Muscle of back (tissue), 10 donors: ENCODE measurements around the gene AGTR1. TPM values are rescaled to one million over a fixed set of nuclear protein-coding genes. Genes with fewer than 3 reads are reported as not detected.

Experiments
- polyA plus RNA-seq, 10 donors: library from polyadenylated mRNA; unstranded; fragments of 120-200 nt; gene quantifications; one replicate each; pipeline ENCODE4 v1.2.1, GENCODE V29; 2013; ENCODE audit not compliant: insufficient read length in 10 of 10

AGTR1 gene
- polyA plus RNA-seq, 10 donors: 20.0 to 40.9 (median 30.8) TPM

Other genes with a start within 250 kb of the AGTR1 start
- 1 to 10 TPM in 9 of 10 donors, under 1 TPM in 1; 0.98 to 5.1 (median 2.3) TPM for gene CPB1, start 129.9 kb downstream of the AGTR1 start, polyA plus RNA-seq
- 1 to 10 TPM in 9 of 10 donors, under 1 TPM in 1; 0.82 to 4.7 (median 3.0) TPM for gene CPA3, start 167.4 kb downstream of the AGTR1 start, polyA plus RNA-seq